Lower lobe of right lung (tissue), 2 donors: ENCODE data around the gene GNG11. TPM values are rescaled to one million over a fixed set of nuclear protein-coding genes. Genes with fewer than 3 reads are reported as not detected.

Experiments used
- ATAC-seq, 2 donors: fragments of 200-7000 bp; cut with Tn5 transposase; one replicate each; pipeline ENCODE4 v1.9.1; 2020 to 2022; ENCODE audit warnings: mild to moderate bottlenecking in 2 of 2, moderate library complexity in 2 of 2
- DNase-seq: peaks from one replicate; pipeline ENCODE4 v3.0.0-alpha.2; 2020
- H3K27ac ChIP-seq: fragments of 200-600 bp; one replicate; pipeline ENCODE4 v1.8.0; 2022
- H3K27me3 ChIP-seq: fragments of 200-600 bp; one replicate; pipeline ENCODE4 v1.8.0; 2022; ENCODE audit warnings: low read depth
- H3K36me3 ChIP-seq: fragments of 200-600 bp; one replicate; pipeline ENCODE4 v1.8.0; 2022; ENCODE audit warnings: mild to moderate bottlenecking
- H3K4me1 ChIP-seq: fragments of 200-600 bp; one replicate; pipeline ENCODE4 v1.8.0; 2022
- H3K4me3 ChIP-seq: fragments of 200-600 bp; one replicate; pipeline ENCODE4 v1.8.0; 2022; ENCODE audit warnings: mild to moderate bottlenecking
- H3K9me3 ChIP-seq: fragments of 200-600 bp; one replicate; pipeline ENCODE4 v1.8.0; 2022
- intact Hi-C: fragments of 100-400 bp; cut with DNase I; formaldehyde crosslinking; loops from one replicate; pipeline ENCODE4 v1.11.0; 2022
- long read RNA-seq: library from polyadenylated mRNA; unstranded; transcript quantifications from one replicate; pipeline ENCODE4 v2.0.0, GENCODE V29; 2021
- total RNA-seq: library from RNA; stranded (reverse); fragmentation: NEBNext Ultra II Directional; extraction: Animal tissue kit (Norgen Biotek cat#: 25700); gene quantifications from one replicate; pipeline ENCODE4 v1.2.1, GENCODE V29; 2021
- TF ChIP-seq, protein P1 (sequence below): fragments of 200-600 bp; IDR thresholded peaks from one replicate; pipeline ENCODE4 v1.8.0; 2022; ENCODE audit warnings: antibody characterized with exemption, mild to moderate bottlenecking
- donor health status: DM: no; HTN: yes; CAD: no; lungs with severe emphysema.

Gene GNG11
- total RNA-seq, result 23.2 TPM
- long read RNA-seq, transcript GNG11-201 (2 exons, 3,055 nt), result major isoform, 81 of 82 reads
- long read RNA-seq, partial matches to known transcripts, result 0 of 82 reads
- long read RNA-seq, other reads (novel, unspliced or antisense), result 1 of 82 reads

DNA sequence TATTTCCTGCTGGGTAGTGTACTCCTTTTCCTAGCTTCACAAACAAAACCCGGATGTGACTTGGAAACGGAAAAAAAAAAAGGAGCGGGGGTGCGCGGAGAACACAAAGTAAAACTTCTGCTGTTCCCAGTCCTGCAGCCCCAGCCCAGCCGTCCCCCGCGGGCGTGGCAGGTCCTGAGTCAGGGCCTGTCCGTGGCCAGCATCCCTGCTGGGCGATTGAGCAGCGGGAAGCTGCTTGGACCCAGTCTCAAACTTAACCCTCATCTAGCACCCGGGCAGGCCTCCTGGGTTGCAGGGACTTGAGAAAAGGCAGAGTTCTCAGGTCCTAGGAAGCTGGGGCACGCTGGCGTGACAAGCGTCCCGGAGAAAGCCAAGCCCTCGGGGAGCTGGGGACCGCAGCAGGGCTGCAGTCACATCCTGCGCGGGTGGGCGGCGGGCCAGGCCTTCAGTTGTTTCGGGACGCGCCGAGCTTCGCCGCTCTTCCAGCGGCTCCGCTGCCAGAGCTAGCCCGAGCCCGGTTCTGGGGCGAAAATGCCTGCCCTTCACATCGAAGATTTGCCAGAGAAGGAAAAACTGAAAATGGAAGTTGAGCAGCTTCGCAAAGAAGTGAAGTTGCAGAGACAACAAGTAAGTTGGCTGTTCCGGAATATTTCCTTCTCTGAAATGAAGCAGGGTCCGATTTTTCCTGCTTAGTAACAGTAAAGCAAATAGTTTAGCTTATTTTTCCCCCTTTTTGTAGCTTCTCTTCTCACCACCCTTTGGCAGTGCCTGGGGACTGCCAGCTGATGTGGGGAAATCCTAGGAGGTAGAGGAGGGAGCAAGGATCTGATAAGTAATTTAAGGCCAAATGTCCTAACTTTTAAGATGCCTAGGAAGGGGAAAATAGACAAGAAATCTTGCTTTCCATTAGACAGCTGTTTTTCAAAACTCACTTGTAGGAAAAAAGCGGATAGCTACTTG lies at the start of gene GNG11:
Gene GNG11 (plus strand): TSS at position 129 of the 960 bp plus-strand sequence. CDS start 403 bp downstream, at position 532.
- H3K4me1 ChIP-seq, result peaks cover 2% of the 10 kb centered on the region
- no peaks in the 10 kb centered on the region for H3K9me3 ChIP-seq
- H3K4me3 ChIP-seq, result peak within 1 kb of the TSS; percentile 59
- TF ChIP-seq, protein P1, sequence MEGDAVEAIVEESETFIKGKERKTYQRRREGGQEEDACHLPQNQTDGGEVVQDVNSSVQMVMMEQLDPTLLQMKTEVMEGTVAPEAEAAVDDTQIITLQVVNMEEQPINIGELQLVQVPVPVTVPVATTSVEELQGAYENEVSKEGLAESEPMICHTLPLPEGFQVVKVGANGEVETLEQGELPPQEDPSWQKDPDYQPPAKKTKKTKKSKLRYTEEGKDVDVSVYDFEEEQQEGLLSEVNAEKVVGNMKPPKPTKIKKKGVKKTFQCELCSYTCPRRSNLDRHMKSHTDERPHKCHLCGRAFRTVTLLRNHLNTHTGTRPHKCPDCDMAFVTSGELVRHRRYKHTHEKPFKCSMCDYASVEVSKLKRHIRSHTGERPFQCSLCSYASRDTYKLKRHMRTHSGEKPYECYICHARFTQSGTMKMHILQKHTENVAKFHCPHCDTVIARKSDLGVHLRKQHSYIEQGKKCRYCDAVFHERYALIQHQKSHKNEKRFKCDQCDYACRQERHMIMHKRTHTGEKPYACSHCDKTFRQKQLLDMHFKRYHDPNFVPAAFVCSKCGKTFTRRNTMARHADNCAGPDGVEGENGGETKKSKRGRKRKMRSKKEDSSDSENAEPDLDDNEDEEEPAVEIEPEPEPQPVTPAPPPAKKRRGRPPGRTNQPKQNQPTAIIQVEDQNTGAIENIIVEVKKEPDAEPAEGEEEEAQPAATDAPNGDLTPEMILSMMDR, result no peak
- no peaks in the 10 kb centered on the region for H3K27me3 ChIP-seq
- ATAC-seq (peak; percentile 88), DNase-seq (peak; percentile 74)
- intact Hi-C loops, result no loop called here
- peak within 1 kb of the TSS; percentile 85 for H3K27ac ChIP-seq
- peaks cover 2% of the 10 kb centered on the region for H3K36me3 ChIP-seq

DNA sequence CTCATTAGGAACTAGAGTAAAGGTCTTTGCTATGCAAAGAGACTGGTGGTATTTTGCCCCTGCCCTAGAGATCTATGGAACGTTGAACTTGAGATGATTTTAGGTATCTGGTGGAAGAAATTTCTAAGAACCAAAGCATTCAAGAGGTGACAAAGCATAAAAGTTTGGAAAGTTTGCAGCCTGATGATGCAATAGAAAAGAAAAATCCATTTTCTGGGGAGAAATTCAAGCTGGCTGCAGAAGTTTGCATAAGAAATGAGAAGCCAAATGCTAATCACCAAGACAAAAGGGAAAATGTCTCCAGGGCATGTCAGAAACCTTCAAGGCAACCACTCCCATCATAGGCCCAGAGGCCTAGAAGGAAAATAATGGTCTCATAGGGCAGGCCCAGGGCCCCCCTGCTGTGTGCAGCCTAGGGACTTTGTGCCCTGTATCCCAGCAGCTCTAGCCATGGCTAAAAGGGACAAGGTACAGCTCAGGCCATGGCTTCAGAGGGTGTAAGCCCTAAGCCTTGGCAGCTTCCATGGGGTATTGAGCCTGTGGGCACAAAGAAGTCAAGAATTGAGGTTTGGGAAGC lies 47.4 kb upstream of the GNG11 start:
- intact Hi-C loops, result no loop called here
- H3K27me3 ChIP-seq, result no peaks in the 10 kb centered on the region
- no peak for DNase-seq

DNA sequence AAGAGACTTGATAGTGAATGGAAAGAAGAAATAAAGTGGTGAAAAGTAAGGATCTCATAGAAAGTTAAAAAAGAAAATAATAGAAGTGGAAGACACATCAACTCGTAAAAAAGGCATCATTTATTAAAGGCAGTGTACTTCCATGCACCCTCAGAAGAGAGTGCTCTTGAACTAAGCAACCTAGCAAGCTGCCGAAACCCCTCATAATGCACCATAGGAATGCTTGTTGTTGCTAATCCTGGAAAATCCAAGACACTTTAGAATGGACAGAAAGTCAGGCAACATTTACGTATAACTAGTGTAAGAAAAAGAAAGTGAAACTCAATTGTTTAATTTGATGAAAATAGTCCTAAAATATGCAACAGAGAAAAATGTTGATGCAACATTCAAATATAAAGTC lies 43.8 kb upstream of the GNG11 start:
- Histone ChIP-seq H3K27ac (no peak overlapping the region), H3K9me3 (no peaks in the 10 kb centered on the region), H3K27me3 (no peaks in the 10 kb centered on the region), H3K4me1 (no peaks in the 10 kb centered on the region), H3K4me3 (no peak overlapping the region), H3K36me3 (no peaks in the 10 kb centered on the region)
- ATAC-seq (no peak), DNase-seq (no peak)
- TF ChIP-seq, protein P1, result no peak
- intact Hi-C loops, result no loop called here

More for the DNA sequence above, 47.4 kb upstream of the GNG11 start:
- no peaks in the 10 kb centered on the region for H3K9me3 ChIP-seq
- no peak overlapping the region for H3K4me3 ChIP-seq
- TF ChIP-seq, protein P1, result no peak
- H3K27ac ChIP-seq, result no peak overlapping the region
- no peaks in the 10 kb centered on the region for H3K36me3 ChIP-seq
- ATAC-seq, result no peak
- no peaks in the 10 kb centered on the region for H3K4me1 ChIP-seq

DNA sequence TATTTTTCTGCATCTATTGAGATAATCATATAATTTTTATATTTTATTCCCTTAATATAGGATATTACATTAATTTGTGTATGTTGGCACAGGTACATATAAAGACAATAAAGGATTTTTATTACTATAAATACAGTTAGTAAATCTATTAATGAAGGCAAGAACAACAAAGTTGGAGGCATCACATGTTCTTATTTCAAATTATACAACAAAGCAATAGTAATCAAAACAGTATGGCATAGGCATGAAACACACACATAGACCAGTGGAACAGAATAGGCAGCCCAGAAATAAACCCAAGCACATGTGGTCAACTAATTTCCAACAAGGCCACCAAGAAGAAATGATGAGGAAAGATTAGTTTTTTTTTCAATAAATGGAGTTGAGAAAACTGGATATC lies 42.2 kb upstream of the GNG11 start:
- TF ChIP-seq, protein P1, result no peak
- no peaks in the 10 kb centered on the region for H3K36me3 ChIP-seq
- DNase-seq (no peak), ATAC-seq (no peak)
- intact Hi-C loops, result no loop called here
- H3K9me3 ChIP-seq, result no peaks in the 10 kb centered on the region
- no peak overlapping the region for H3K4me3 ChIP-seq
- no peak overlapping the region for H3K27ac ChIP-seq
- no peaks in the 10 kb centered on the region for H3K27me3 ChIP-seq
- no peaks in the 10 kb centered on the region for H3K4me1 ChIP-seq

DNA sequence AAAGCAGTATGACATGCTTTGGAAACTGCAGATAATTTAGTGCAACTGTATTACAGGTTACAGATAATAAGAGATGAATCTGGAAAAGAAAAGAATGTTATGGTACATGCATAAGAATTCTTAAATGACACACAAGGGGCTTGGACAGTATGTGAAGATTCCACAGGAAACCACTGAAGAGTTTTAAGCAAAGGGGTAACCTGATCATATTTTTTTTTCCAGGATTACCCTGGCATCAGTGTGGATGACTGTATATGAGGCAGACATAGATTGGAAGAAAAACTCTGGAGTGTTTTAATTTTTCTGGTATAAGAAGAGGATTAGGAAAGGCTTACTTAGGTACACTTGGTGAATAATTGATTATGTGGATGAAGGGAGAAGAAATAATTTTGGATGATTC lies 39.1 kb upstream of the GNG11 start:
- DNase-seq (no peak), ATAC-seq (no peak)
- Histone ChIP-seq H3K27ac (no peak overlapping the region), H3K27me3 (no peaks in the 10 kb centered on the region), H3K4me3 (no peak overlapping the region), H3K36me3 (no peaks in the 10 kb centered on the region), H3K9me3 (no peaks in the 10 kb centered on the region), H3K4me1 (no peaks in the 10 kb centered on the region)
- TF ChIP-seq, protein P1, result no peak
- intact Hi-C loops, result no loop called here
